Activated naive CD8-positive, alpha-beta T cell treated with anti-CD3 and anti-CD28 coated beads, Interleukin-2, amount 10 ng/mL, durations not matched to agents 7 days and 5 days (primary cell): Measurements from ENCODE around the gene CRACR2B. TPM values are rescaled to one million over a fixed set of nuclear protein-coding genes. Genes with fewer than 3 reads are reported as not detected.

Experiments used
- ATAC-seq: fragments of 150-1000 bp; cut with Tn5 transposase; one replicate; pipeline ENCODE4 v1.10.0; 2021; ENCODE audit warnings: low read depth, moderate library complexity
- POLR2A ChIA-PET: fragments of 350-600 bp; sonication (Branson Sonifier 250); formaldehyde crosslinking; loops from one replicate; lab custom pipeline; 2021; ENCODE audit warnings: antibody characterized with exemption; lab: Charles Lee
- DNase-seq: peaks from one replicate; pipeline ENCODE4 v3.0.0; 2021
- H3K27ac Mint-ChIP-seq: one replicate; pipeline ENCODE4 v1.8.0; 2022; ENCODE audit warnings: mild to moderate bottlenecking, mixed read lengths
- H3K27me3 Mint-ChIP-seq: one replicate; pipeline ENCODE4 v1.8.0; 2022; ENCODE audit warnings: mild to moderate bottlenecking, moderate library complexity, mixed read lengths
- H3K36me3 Mint-ChIP-seq: one replicate; pipeline ENCODE4 v1.8.0; 2021; ENCODE audit warnings: mild to moderate bottlenecking, mixed read lengths
- H3K4me1 Mint-ChIP-seq: one replicate; pipeline ENCODE4 v1.8.0; 2021; ENCODE audit warnings: mixed read lengths
- H3K4me3 Mint-ChIP-seq: one replicate; pipeline ENCODE4 v1.8.0; 2022; ENCODE audit warnings: mild to moderate bottlenecking, moderate library complexity, mixed read lengths
- H3K9me3 Mint-ChIP-seq: one replicate; pipeline ENCODE4 v1.8.0; 2021; ENCODE audit warnings: mixed read lengths
- total RNA-seq, 2 experiments: library from RNA; stranded (reverse); gene quantifications; one replicate each; pipeline ENCODE4 v1.2.3, GENCODE V29; 2021

The CRACR2B gene
- total RNA-seq, 2 experiments from 2014 or later: 10.5 to 11.2 TPM

DNA sequence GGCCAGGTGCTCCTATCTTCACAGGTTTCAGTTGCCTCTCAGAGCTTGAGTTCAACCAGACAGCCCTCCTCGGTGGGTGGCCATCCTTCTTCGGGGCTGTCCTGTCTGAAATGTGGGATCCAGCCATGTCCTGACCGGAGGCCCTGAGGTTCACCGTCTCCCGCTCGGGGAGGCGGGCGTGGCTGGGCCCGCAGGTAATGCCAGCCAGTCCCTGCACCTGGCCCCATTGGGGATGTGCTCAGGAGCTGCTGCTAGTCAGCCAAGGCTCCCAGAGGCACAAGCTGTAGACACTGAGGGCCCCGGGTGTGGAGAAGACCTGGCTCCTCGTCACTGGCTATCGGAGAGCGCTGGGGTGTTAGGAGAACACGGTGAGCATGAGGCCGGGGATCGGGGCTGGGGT, 47.5 kb downstream of the CRACR2B start:
- Mint-ChIP-seq H3K9me3 (no peaks in the 10 kb centered on the region), H3K36me3 (peaks cover 4% of the 10 kb centered on the region), H3K4me1 (no peaks in the 10 kb centered on the region), H3K27ac (no peak overlapping the region), H3K27me3 (no peaks in the 10 kb centered on the region), H3K4me3 (no peak overlapping the region)
- POLR2A ChIA-PET: no interaction called here
- DNase-seq (no peak), ATAC-seq (no peak)

DNA sequence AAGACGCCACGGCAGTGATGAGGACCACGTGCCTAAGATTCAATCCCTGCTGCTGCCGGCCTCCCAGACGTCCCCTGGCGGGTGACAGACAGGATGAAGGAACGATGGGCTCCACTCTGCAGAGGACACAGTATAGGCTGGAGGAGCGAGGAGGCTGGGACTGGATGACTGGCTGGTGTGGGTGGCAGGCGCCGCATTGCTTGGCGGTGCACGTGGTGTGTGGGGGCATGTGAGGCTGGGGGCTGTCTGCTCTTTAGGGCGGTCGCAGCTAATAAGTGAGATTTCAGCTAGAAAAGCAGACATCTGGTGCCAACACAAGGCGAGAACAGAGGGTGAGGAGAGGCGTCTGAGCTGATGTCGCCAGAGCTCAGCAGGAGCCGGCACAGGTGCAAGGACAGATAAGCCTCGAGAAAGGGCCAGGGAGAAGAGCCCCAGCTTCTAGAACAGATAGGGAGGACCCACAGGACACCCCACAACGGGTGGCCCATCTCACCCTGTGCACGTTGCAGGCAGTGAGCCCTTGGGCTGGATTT, 48.1 kb downstream of the CRACR2B start:
- no peak for ATAC-seq
- H3K27me3 Mint-ChIP-seq: no peaks in the 10 kb centered on the region
- H3K9me3 Mint-ChIP-seq: no peaks in the 10 kb centered on the region
- H3K4me1 Mint-ChIP-seq: no peaks in the 10 kb centered on the region
- no peak overlapping the region for H3K27ac Mint-ChIP-seq
- H3K4me3 Mint-ChIP-seq: no peak overlapping the region
- POLR2A ChIA-PET: no interaction called here
- DNase-seq: no peak
- peaks cover 4% of the 10 kb centered on the region for H3K36me3 Mint-ChIP-seq

DNA sequence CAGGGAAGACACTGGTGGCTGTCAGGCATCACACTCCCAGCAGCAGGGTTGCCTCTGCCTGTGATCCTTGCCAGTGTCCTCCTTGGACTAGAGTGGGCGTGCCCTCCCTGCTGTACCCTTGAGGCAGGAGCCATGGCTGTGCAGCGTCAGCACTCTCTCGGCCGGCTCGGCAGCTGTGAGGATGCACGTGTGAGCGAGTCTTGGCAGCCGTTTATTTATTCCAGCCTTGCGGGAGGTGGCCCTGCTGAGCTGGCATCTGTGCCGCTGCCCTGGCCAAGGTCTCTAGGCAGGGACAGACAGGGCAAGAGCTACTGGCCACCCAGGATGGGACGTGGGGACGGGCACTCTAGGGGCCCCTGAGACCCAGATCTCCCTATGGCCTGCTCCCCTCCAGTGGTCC, 48.8 kb downstream of the CRACR2B start:
- Mint-ChIP-seq H3K4me1 (no peaks in the 10 kb centered on the region), H3K4me3 (no peak overlapping the region), H3K36me3 (peaks cover 4% of the 10 kb centered on the region), H3K9me3 (no peaks in the 10 kb centered on the region), H3K27me3 (no peaks in the 10 kb centered on the region), H3K27ac (no peak overlapping the region)
- POLR2A ChIA-PET: no interaction called here
- DNase-seq (no peak), ATAC-seq (no peak)

DNA sequence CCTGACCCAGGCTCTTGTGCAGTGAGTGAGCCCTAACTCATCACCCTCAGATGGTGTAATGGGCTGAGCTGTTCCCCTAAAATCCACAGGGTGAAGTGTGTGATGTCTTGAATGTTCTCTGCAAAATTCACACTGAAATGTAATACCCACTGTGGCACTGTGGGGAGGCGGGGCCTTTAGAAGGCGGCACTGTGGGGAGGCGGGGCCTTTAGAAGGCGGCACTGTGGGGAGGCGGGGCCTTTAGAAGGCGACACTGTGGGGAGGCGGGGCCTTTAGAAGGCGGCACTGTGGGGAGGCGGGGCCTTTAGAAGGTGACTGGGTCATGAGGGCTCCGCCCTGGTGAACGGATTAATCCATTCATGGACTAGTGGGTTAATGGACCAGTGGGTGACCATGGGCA, 49.8 kb downstream of the CRACR2B start:
- no peak overlapping the region for H3K27ac Mint-ChIP-seq
- no peak for ATAC-seq
- POLR2A ChIA-PET: interaction anchor here (0.6 kb wide), 1 partner anchor 973 kb away, joined by 4 read pairs; no protein-coding TSS in a partner anchor
- no peak overlapping the region for H3K4me3 Mint-ChIP-seq
- H3K36me3 Mint-ChIP-seq: peaks cover 4% of the 10 kb centered on the region
- H3K9me3 Mint-ChIP-seq: no peaks in the 10 kb centered on the region
- no peaks in the 10 kb centered on the region for H3K4me1 Mint-ChIP-seq
- no peak for DNase-seq
- no peaks in the 10 kb centered on the region for H3K27me3 Mint-ChIP-seq

DNA sequence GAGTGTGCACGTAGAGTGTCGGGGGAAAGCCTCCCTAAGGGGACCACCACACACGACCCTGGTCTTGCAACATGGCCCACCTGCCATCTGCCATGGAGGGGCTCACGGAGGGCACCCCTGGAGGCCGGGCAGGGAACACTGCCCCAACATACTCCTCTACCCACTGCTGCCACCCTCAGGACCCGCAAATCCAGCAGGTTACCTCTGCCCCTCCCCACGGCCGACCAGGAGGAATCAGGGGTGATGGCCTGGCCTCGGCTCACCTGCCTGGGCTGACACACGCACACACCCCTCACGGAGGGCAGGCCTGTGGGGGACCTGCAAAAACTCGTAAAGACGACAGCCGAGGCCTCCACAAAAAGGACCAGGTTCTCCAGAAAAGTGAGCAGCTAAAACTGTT, 52.7 kb downstream of the CRACR2B start:
- Mint-ChIP-seq H3K9me3 (no peaks in the 10 kb centered on the region), H3K27me3 (no peaks in the 10 kb centered on the region), H3K27ac (no peak overlapping the region), H3K4me1 (no peaks in the 10 kb centered on the region), H3K36me3 (peaks cover 2% of the 10 kb centered on the region), H3K4me3 (no peak overlapping the region)
- ATAC-seq: no peak
- POLR2A ChIA-PET: no interaction called here
- DNase-seq: no peak

Other genes with a start within 250 kb of the CRACR2B start
- 100 to 1,000 TPM; 160 to 165 TPM for gene IRF7, start 212.0 kb upstream of the CRACR2B start, total RNA-seq
- not detected for gene CDHR5, start 203.0 kb upstream of the CRACR2B start, total RNA-seq
- gene SCT, start 200.7 kb upstream of the CRACR2B start, total RNA-seq: not detected
- gene DRD4, start 190.7 kb upstream of the CRACR2B start, total RNA-seq: under 1 TPM; 0.51 to 0.72 TPM
- gene DEAF1, start 132.7 kb upstream of the CRACR2B start, total RNA-seq: 10 to 100 TPM; 33.1 to 36.0 TPM
- 10 to 100 TPM; 38.9 to 39.7 TPM for gene TMEM80, start 132.1 kb upstream of the CRACR2B start, total RNA-seq
- gene EPS8L2, start 121.7 kb upstream of the CRACR2B start, total RNA-seq: 10 to 100 TPM; 19.0 to 24.5 TPM
- 100 to 1,000 TPM; 199 to 206 TPM for gene TALDO1, start 80.5 kb upstream of the CRACR2B start, total RNA-seq
- 10 to 100 TPM; 59.8 to 62.4 TPM for gene GATD1, start 50.4 kb upstream of the CRACR2B start, total RNA-seq
- gene CEND1, start 37.8 kb upstream of the CRACR2B start, total RNA-seq: under 1 TPM in 1 of 2 experiments, not detected in 1; 0.37 TPM
- 10 to 100 TPM; 35.1 to 35.8 TPM for gene SLC25A22, start 29.6 kb upstream of the CRACR2B start, total RNA-seq
- gene PIDD1, start 22.7 kb upstream of the CRACR2B start, total RNA-seq: 10 to 100 TPM; 53.4 to 53.6 TPM
- 1,000 to 10,000 TPM; 2,888 to 3,019 TPM for gene RPLP2, start 18.0 kb upstream of the CRACR2B start, total RNA-seq
- gene PNPLA2, start 9.0 kb upstream of the CRACR2B start, total RNA-seq: 100 to 1,000 TPM; 110 to 125 TPM
- 10 to 100 TPM; 36.4 to 37.4 TPM for gene CD151, start 5.0 kb downstream of the CRACR2B start, total RNA-seq
- 10 to 100 TPM; 76.7 to 78.9 TPM for gene POLR2L, start 14.6 kb downstream of the CRACR2B start, total RNA-seq
- gene TSPAN4, start 14.9 kb downstream of the CRACR2B start, total RNA-seq: 10 to 100 TPM; 19.0 to 20.3 TPM
- gene CHID1, start 82.9 kb downstream of the CRACR2B start, total RNA-seq: 10 to 100 TPM; 39.7 to 47.9 TPM
- 10 to 100 TPM; 49.1 to 52.1 TPM for gene AP2A2, start 98.0 kb downstream of the CRACR2B start, total RNA-seq
- not detected for gene MUC6, start 208.8 kb downstream of the CRACR2B start, total RNA-seq
- gene MUC2, start 247.0 kb downstream of the CRACR2B start, total RNA-seq: not detected